Heart left ventricle (tissue), 16 donors: ENCODE data around the gene TBC1D7. TPM values are rescaled to one million over a fixed set of nuclear protein-coding genes. Genes with fewer than 3 reads are reported as not detected.
A peak's percentile ranks its signal among the peaks of the same experiment; 100 is the strongest.

Source experiments
- ATAC-seq, 4 donors: fragments of 200-7000 bp; cut with Tn5 transposase; one replicate each; pipeline ENCODE4 v1.9.1; 2020 to 2022; ENCODE audit warnings: moderate library complexity in 4 of 4, mild to moderate bottlenecking in 3 of 4, moderate number of reproducible peaks in 1 of 4
- DNase-seq, 5 donors: peaks; one replicate each; pipeline ENCODE4 v3.0.0-alpha.2; 2020
- H3K27ac ChIP-seq, 12 donors: fragments of 200-600 bp; sonication (generic) in 4 of 12; one replicate each; pipeline versions ENCODE4 v1.5.0 to v1.8.0; 2016 to 2022; ENCODE audit warnings: mild to moderate bottlenecking in 2 of 12
- H3K27me3 ChIP-seq, 9 donors: fragments of 200-600 bp; sonication (generic) in 2 of 9; one replicate each; pipeline versions ENCODE4 v1.5.1 to v1.8.0; 2016 to 2022; ENCODE audit warnings: mild to moderate bottlenecking in 3 of 9
- H3K36me3 ChIP-seq, 9 donors: fragments of 200-600 bp; sonication (generic) in 2 of 9; one replicate each; pipeline versions ENCODE4 v1.5.0 to v1.8.0; 2018 to 2022; ENCODE audit warnings: mild to moderate bottlenecking in 2 of 9
- H3K4me1 ChIP-seq, 12 donors: fragments of 200-600 bp; sonication (generic) in 4 of 12; one replicate each; pipeline versions ENCODE4 v1.5.0 to v1.8.0; 2016 to 2022; ENCODE audit warnings: mild to moderate bottlenecking in 3 of 12
- H3K4me3 ChIP-seq, 12 donors: fragments of 200-600 bp; sonication (generic) in 4 of 12; one replicate each; pipeline versions ENCODE4 v1.5.0 to v1.8.0; 2017 to 2022; ENCODE audit warnings: mild to moderate bottlenecking in 9 of 12, moderate library complexity in 4 of 12
- H3K9me3 ChIP-seq, 12 donors: fragments of 200-600 bp; sonication (generic) in 4 of 12; one replicate each; pipeline versions ENCODE4 v1.5.0 to v1.8.0; 2016 to 2022; ENCODE audit warnings: mild to moderate bottlenecking in 1 of 12
- CTCF ChIP-seq, 12 donors: fragments of 200-600 bp; sonication (generic) in 4 of 12; IDR thresholded peaks; one replicate each; pipeline versions ENCODE4 v1.5.0 to v1.8.0; 2018 to 2022; ENCODE audit warnings: antibody characterized with exemption in 12 of 12, mild to moderate bottlenecking in 5 of 12
- POLR2A ChIP-seq, 2 donors: fragments of 450-650 bp; IDR thresholded peaks; one replicate each; pipeline ENCODE4 v1.6.1; 2017; ENCODE audit warnings: antibody characterized with exemption in 2 of 2, mild to moderate bottlenecking in 2 of 2, moderate library complexity in 2 of 2
- WGBS, 4 donors: extraction: QIAGEN DNeasy Blood & Tissue Kit in 2 of 4; methylation state at CpG; one replicate each; pipeline versions ENCODE4 v1.1.5 to v1.1.7; 2013 to 2018; 5-methylcytosine and 5-hydroxymethylcytosine counted together
- intact Hi-C, 10 donors: fragments of 100-400 bp; cut with DNase I; formaldehyde crosslinking; loops; one replicate each; pipeline versions ENCODE4 v1.11.1 to v1.14.2; 2022
- polyA plus RNA-seq, 2 donors: library from polyadenylated mRNA; stranded (reverse); fragments of 200-250 nt; gene quantifications; one replicate each; pipeline ENCODE4 v1.2.3, GENCODE V29; 2013
- total RNA-seq, 9 donors: library from RNA; depleted of rRNA in 2 of 9; stranded (reverse); fragments of >200 nt in 2 of 9; fragmentation: NEBNext Ultra II Directional in 3 of 9; extraction: Animal tissue kit (Norgen Biotek cat#: 25700) in 3 of 9; gene quantifications; one replicate each; pipeline versions ENCODE4 v1.1.0 to v1.2.4, GENCODE V29; 2016 to 2023
- donor health status: ischemic (EF 13 %, LVEDD 7.1; RV severe dilation, severe dysfunction).
- donor health status: healthy with polysubstance abuse.
- donor health status: DM: no; HTN: yes; CAD: no.
- donor health status: DM: no; HTN: no; CAD: no.
- donor health status: ischemic (EF 25% LVEDD 6.9; RV normal size, moderate dysfunction).
- donor health status: ischemic (EF 25% LVEDD 5.7; RV mildly dilated, moderate dysfunction).
- donor health status: healthy.
- donor health status: DM: yes; HTN: yes; CAD: no.
- donor health status: ischemic (EF 35%, LVEDD 5.7; RV mildly dilated, moderate dysfunction).
- donor health status: nonischemic (EF 11% LVEDD 7.7; RV severe dilation, severe dysfunction).
- donor health status: DM: yes; HTN: yes; CAD: no.
- donor health status: PGD.
- donor health status: ischemic (EF 29% LVEDD 5.4; RV normal size, mild dysfunction).
- donor health status: nonischemic (EF 23%, LVEDD 6.1; RV moderate dilation, normal function).

TBC1D7 gene
- total and polyA plus RNA-seq, 11 donors: 17.0 to 31.9 (median 22.9) TPM

GRCh38 chr6:13362412-13362811 is 34.1 kb upstream of the TBC1D7 start:
- ATAC-seq: peak in 1 of 4 donors; percentile 14
- H3K36me3 ChIP-seq: peaks cover 0 to 15% (median 8%) of the 10 kb centered on the region in 9 donors
- no peak overlapping the region for H3K4me3 ChIP-seq
- no peak for DNase-seq
- intact Hi-C loops: loop anchor here in 4 of 10 donors (5.0 kb wide), 4 partner anchors 35 to 125 kb away; partner anchors contain the start of gene GFOD1 (in 2 of the 4)
- no peak for TF ChIP-seq POLR2A (IDR thresholded peaks at IDR 0.05)
- no peak for TF ChIP-seq CTCF (IDR thresholded peaks at IDR 0.05)
- H3K4me1 ChIP-seq: peaks cover 11 to 71% (median 41%) of the 10 kb centered on the region in 12 donors
- no peaks in the 10 kb centered on the region for H3K27me3 ChIP-seq
- H3K9me3 ChIP-seq: no peaks in the 10 kb centered on the region
- H3K27ac ChIP-seq: peak overlapping the region in 5 of 12 donors; percentile 4 to 71 (median 45)
- WGBS, 4 donors: 42 to 72% (median 56%) methylated on average over 5 of the region's 5 CpGs

- Histone ChIP-seq H3K27me3 (no peaks in the 10 kb centered on the region), H3K9me3 (no peaks in the 10 kb centered on the region), H3K36me3 (peaks cover 0 to 15% (median 8%) of the 10 kb centered on the region in 9 donors), H3K4me1 (peaks cover 11 to 71% (median 40%) of the 10 kb centered on the region in 12 donors), H3K4me3 (no peak overlapping the region), H3K27ac (peak overlapping the region; percentile 18 to 84 (median 60))
- WGBS, 4 donors: 39 to 54% (median 49%) methylated on average over 6 of the region's 6 CpGs
- ATAC-seq: peak; percentile 85 to 92 (median 90)
- no peak for TF ChIP-seq POLR2A (IDR thresholded peaks at IDR 0.05)
- no peak for TF ChIP-seq CTCF (IDR thresholded peaks at IDR 0.05)
- intact Hi-C loops: loop anchor here in 4 of 10 donors (5.0 kb wide), 4 partner anchors 36 to 126 kb away; partner anchors contain the start of gene GFOD1 (in 2 of the 4)
- peak; percentile 44 to 89 (median 69) for DNase-seq
Measured at GRCh38 chr6:13360671-13361540, 32.6 kb upstream of the TBC1D7 start.

- TF ChIP-seq CTCF (IDR thresholded peaks at IDR 0.05): peak in 1 of 12 donors; percentile 5
- no peak for TF ChIP-seq POLR2A (IDR thresholded peaks at IDR 0.05)
- intact Hi-C loops: loop anchor here in 2 of 10 donors (5.0 to 10.0 kb wide), 2 partner anchors 46 to 48 kb away; no protein-coding TSS in a partner anchor
- ATAC-seq: peak; percentile 17 to 73 (median 22)
- Histone ChIP-seq H3K36me3 (peaks cover 0 to 2% (median 0%) of the 10 kb centered on the region in 9 donors), H3K9me3 (no peaks in the 10 kb centered on the region), H3K27me3 (no peaks in the 10 kb centered on the region), H3K4me1 (peaks cover 16 to 83% (median 53%) of the 10 kb centered on the region in 12 donors), H3K27ac (peak overlapping the region in 11 of 12 donors; percentile 13 to 84 (median 35)), H3K4me3 (no peak overlapping the region)
- WGBS, 4 donors: 60 to 72% (median 67%) methylated on average over 6 of the region's 6 CpGs
- peak in 1 of 5 donors; percentile 40 for DNase-seq
Measured at GRCh38 chr6:13359287-13359686, 30.9 kb upstream of the TBC1D7 start.

- Histone ChIP-seq H3K9me3 (no peaks in the 10 kb centered on the region), H3K27me3 (no peaks in the 10 kb centered on the region), H3K36me3 (no peaks in the 10 kb centered on the region), H3K4me1 (peaks cover 16 to 83% (median 57%) of the 10 kb centered on the region in 12 donors), H3K27ac (peak overlapping the region in 10 of 12 donors; percentile 13 to 50 (median 35)), H3K4me3 (no peak overlapping the region)
- intact Hi-C loops: loop anchor here in 2 of 10 donors (5.0 to 10.0 kb wide), 2 partner anchors 46 to 49 kb away; no protein-coding TSS in a partner anchor
- DNase-seq (no peak), ATAC-seq (no peak)
- TF ChIP-seq POLR2A (IDR thresholded peaks at IDR 0.05): no peak
- no peak for TF ChIP-seq CTCF (IDR thresholded peaks at IDR 0.05)
- WGBS, 4 donors: 79 to 94% (median 91%) methylated on average over 2 of the region's 2 CpGs
Measured at GRCh38 chr6:13358511-13358910, 30.2 kb upstream of the TBC1D7 start.
